ENCODE measurements around the gene FREY1. TPM values are rescaled to one million over a fixed set of nuclear protein-coding genes. Genes with fewer than 3 reads are reported as not detected.

FREY1 gene
- total and polyA plus RNA-seq, 9 of the 15 experiments (the other 6 are each of a cell fraction or from before 2014, with no cell fraction given), result 0.25 to 1.5 (median 1.1) TPM; not detected in 5

DNA sequence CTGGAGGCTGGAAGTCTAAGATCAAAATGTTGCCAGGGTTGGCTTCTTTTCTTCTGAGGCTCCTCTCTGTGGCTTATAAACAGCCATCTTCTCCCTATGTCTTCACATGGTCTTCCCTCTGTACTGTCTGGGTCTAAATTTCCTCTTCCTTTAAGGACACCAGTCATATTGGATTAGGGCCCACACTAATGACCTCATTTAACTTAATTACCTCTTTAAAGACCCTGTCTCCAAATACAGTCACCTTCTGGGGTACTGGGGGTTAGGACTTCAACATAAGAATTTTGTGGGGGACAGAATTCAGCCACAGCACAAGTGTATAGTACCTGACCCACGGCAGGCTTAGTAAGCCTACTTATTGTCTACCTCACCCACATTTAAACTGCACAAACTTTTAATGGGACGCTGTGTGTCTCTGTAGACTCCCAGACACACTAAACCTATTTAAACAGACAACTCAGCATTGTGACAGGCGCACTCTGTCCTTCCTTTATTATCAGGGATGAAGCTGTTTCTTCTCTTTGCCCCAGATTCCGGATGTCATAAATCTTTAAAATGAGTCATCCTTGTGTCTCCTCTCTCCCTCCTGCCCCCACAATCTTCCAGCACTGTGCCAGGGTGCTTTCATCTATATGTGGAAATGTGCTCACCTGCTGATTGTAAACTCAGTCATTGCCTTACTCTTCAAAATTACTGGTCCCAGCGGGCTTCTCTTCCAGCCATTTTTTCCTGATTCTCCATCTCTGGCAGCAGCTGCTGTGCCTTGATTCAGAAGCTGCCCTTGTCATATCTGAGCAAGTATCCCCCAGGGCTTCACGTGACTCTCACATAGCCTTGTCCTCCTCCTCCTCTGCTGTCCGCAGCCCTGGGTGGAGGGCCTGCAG is 27.0 kb downstream of the FREY1 start (continued):
- TF ChIP-seq, protein P1, sequence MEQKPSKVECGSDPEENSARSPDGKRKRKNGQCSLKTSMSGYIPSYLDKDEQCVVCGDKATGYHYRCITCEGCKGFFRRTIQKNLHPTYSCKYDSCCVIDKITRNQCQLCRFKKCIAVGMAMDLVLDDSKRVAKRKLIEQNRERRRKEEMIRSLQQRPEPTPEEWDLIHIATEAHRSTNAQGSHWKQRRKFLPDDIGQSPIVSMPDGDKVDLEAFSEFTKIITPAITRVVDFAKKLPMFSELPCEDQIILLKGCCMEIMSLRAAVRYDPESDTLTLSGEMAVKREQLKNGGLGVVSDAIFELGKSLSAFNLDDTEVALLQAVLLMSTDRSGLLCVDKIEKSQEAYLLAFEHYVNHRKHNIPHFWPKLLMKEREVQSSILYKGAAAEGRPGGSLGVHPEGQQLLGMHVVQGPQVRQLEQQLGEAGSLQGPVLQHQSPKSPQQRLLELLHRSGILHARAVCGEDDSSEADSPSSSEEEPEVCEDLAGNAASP (IDR thresholded peaks at IDR 0.05), result no peak
- TF ChIP-seq CHD2 (IDR thresholded peaks at IDR 0.05; ENCODE audit: low read depth, low read length) (no peak), ZNF134 (CRISPR knock-in tag; conservative IDR thresholded peaks at IDR 0.05) (no peak), SMC3 (conservative IDR thresholded peaks at IDR 0.05; ENCODE audit: insufficient read depth, low read depth, low read length) (no peak), ZNF436 (CRISPR knock-in tag; IDR thresholded peaks at IDR 0.05) (no peak), PCBP2 (IDR thresholded peaks at IDR 0.05; ENCODE audit: low read depth, low read length, poor library complexity, severe bottlenecking) (no peak), PML (IDR thresholded peaks at IDR 0.05; ENCODE audit: low read length) (no peak; the same call in 1 of the 2 replicates), ZBTB1 (CRISPR knock-in tag; IDR thresholded peaks at IDR 0.05; ENCODE audit: borderline replicate concordance, low read depth) (no peak), POLR3A (IDR thresholded peaks at IDR 0.05; ENCODE audit: borderline replicate concordance, extremely low read depth, insufficient read depth, insufficient read length) (no peak), FOXA1 (IDR thresholded peaks at IDR 0.05; ENCODE audit: borderline replicate concordance) (no peak), HNRNPH1 (optimal IDR thresholded peaks at IDR 0.05; ENCODE audit: low read depth, low read length) (no peak)
- TF ChIP-seq, protein P2, sequence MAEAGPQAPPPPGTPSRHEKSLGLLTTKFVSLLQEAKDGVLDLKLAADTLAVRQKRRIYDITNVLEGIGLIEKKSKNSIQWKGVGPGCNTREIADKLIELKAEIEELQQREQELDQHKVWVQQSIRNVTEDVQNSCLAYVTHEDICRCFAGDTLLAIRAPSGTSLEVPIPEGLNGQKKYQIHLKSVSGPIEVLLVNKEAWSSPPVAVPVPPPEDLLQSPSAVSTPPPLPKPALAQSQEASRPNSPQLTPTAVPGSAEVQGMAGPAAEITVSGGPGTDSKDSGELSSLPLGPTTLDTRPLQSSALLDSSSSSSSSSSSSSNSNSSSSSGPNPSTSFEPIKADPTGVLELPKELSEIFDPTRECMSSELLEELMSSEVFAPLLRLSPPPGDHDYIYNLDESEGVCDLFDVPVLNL (CRISPR knock-in tag; IDR thresholded peaks at IDR 0.05; ENCODE audit: low read depth), result no peak
- TF ChIP-seq, protein P3, sequence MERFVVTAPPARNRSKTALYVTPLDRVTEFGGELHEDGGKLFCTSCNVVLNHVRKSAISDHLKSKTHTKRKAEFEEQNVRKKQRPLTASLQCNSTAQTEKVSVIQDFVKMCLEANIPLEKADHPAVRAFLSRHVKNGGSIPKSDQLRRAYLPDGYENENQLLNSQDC (CRISPR knock-in tag; IDR thresholded peaks at IDR 0.05), result no peak
- TF ChIP-seq, protein P4, sequence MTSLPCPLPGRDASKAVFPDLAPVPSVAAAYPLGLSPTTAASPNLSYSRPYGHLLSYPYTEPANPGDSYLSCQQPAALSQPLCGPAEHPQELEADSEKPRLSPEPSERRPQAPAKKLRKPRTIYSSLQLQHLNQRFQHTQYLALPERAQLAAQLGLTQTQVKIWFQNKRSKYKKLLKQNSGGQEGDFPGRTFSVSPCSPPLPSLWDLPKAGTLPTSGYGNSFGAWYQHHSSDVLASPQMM (CRISPR knock-in tag; IDR thresholded peaks at IDR 0.05), result no peak
- TF ChIP-seq, protein P5, sequence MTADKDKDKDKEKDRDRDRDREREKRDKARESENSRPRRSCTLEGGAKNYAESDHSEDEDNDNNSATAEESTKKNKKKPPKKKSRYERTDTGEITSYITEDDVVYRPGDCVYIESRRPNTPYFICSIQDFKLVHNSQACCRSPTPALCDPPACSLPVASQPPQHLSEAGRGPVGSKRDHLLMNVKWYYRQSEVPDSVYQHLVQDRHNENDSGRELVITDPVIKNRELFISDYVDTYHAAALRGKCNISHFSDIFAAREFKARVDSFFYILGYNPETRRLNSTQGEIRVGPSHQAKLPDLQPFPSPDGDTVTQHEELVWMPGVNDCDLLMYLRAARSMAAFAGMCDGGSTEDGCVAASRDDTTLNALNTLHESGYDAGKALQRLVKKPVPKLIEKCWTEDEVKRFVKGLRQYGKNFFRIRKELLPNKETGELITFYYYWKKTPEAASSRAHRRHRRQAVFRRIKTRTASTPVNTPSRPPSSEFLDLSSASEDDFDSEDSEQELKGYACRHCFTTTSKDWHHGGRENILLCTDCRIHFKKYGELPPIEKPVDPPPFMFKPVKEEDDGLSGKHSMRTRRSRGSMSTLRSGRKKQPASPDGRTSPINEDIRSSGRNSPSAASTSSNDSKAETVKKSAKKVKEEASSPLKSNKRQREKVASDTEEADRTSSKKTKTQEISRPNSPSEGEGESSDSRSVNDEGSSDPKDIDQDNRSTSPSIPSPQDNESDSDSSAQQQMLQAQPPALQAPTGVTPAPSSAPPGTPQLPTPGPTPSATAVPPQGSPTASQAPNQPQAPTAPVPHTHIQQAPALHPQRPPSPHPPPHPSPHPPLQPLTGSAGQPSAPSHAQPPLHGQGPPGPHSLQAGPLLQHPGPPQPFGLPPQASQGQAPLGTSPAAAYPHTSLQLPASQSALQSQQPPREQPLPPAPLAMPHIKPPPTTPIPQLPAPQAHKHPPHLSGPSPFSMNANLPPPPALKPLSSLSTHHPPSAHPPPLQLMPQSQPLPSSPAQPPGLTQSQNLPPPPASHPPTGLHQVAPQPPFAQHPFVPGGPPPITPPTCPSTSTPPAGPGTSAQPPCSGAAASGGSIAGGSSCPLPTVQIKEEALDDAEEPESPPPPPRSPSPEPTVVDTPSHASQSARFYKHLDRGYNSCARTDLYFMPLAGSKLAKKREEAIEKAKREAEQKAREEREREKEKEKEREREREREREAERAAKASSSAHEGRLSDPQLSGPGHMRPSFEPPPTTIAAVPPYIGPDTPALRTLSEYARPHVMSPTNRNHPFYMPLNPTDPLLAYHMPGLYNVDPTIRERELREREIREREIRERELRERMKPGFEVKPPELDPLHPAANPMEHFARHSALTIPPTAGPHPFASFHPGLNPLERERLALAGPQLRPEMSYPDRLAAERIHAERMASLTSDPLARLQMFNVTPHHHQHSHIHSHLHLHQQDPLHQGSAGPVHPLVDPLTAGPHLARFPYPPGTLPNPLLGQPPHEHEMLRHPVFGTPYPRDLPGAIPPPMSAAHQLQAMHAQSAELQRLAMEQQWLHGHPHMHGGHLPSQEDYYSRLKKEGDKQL (CRISPR knock-in tag; IDR thresholded peaks at IDR 0.05; ENCODE audit: borderline replicate concordance), result no peak
- TF ChIP-seq, protein P6, sequence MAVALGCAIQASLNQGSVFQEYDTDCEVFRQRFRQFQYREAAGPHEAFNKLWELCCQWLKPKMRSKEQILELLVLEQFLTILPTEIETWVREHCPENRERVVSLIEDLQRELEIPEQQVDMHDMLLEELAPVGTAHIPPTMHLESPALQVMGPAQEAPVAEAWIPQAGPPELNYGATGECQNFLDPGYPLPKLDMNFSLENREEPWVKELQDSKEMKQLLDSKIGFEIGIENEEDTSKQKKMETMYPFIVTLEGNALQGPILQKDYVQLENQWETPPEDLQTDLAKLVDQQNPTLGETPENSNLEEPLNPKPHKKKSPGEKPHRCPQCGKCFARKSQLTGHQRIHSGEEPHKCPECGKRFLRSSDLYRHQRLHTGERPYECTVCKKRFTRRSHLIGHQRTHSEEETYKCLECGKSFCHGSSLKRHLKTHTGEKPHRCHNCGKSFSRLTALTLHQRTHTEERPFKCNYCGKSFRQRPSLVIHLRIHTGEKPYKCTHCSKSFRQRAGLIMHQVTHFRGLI (CRISPR knock-in tag; IDR thresholded peaks at IDR 0.05), result no peak

All from K562 (cell line).